Stimulated activated effector memory CD8-positive, alpha-beta T cell treated with anti-CD3 and anti-CD28 coated beads, Interleukin-12 subunit alpha, Interleukin-12 subunit beta, amount 100 ng/mL, for 72 hours (primary cell): ENCODE data around the gene RTN4R.

ENCODE experiments used
- ATAC-seq: fragments of 150-1000 bp; cut with Tn5 transposase; 2 replicates; pipeline ENCODE4 v1.10.0; 2021
- DNase-seq, 2 donors: peaks; one replicate each; pipeline ENCODE4 v3.0.0; 2021 to 2022; ENCODE audit warnings: low spot score in 2 of 2
- H3K27ac Mint-ChIP-seq: one replicate; pipeline ENCODE4 v1.8.0; 2022; ENCODE audit warnings: mild to moderate bottlenecking, mixed read lengths
- H3K36me3 Mint-ChIP-seq: one replicate; pipeline ENCODE4 v1.8.0; 2022; ENCODE audit warnings: mild to moderate bottlenecking, mixed read lengths
- H3K4me1 Mint-ChIP-seq: one replicate; pipeline ENCODE4 v1.8.0; 2022; ENCODE audit warnings: mixed read lengths
- H3K4me3 Mint-ChIP-seq: one replicate; pipeline ENCODE4 v1.8.0; 2022; ENCODE audit warnings: mild to moderate bottlenecking, mixed read lengths
- H3K9me3 Mint-ChIP-seq: one replicate; pipeline ENCODE4 v1.8.0; 2022; ENCODE audit warnings: mixed read lengths

The RTN4R gene

GRCh38 chr22:20229916-20230775 lies 38.0 kb downstream of the RTN4R start:
- H3K9me3 Mint-ChIP-seq, result no peaks in the 10 kb centered on the region
- no peak for ATAC-seq
- no peak overlapping the region for H3K27ac Mint-ChIP-seq
- peaks cover 1% of the 10 kb centered on the region for H3K4me1 Mint-ChIP-seq
- DNase-seq, result no peak
- no peaks in the 10 kb centered on the region for H3K36me3 Mint-ChIP-seq
- no peak overlapping the region for H3K4me3 Mint-ChIP-seq

GRCh38 chr22:20228939-20229272 lies 39.2 kb downstream of the RTN4R start:
- H3K4me3 Mint-ChIP-seq, result no peak overlapping the region
- DNase-seq (no peak), ATAC-seq (no peak)
- no peaks in the 10 kb centered on the region for H3K36me3 Mint-ChIP-seq
- no peak overlapping the region for H3K27ac Mint-ChIP-seq
- H3K9me3 Mint-ChIP-seq, result no peaks in the 10 kb centered on the region
- no peaks in the 10 kb centered on the region for H3K4me1 Mint-ChIP-seq

- H3K4me1 Mint-ChIP-seq, result no peaks in the 10 kb centered on the region
- no peak overlapping the region for H3K4me3 Mint-ChIP-seq
- ATAC-seq (no peak), DNase-seq (no peak)
- H3K36me3 Mint-ChIP-seq, result no peaks in the 10 kb centered on the region
- H3K27ac Mint-ChIP-seq, result no peak overlapping the region
- no peaks in the 10 kb centered on the region for H3K9me3 Mint-ChIP-seq
Observed at GRCh38 chr22:20228055-20228938, 39.8 kb downstream of the RTN4R start.

- H3K36me3 Mint-ChIP-seq, result no peaks in the 10 kb centered on the region
- no peaks in the 10 kb centered on the region for H3K9me3 Mint-ChIP-seq
- no peak for DNase-seq
- H3K4me1 Mint-ChIP-seq, result no peaks in the 10 kb centered on the region
- no peak overlapping the region for H3K27ac Mint-ChIP-seq
- no peak for ATAC-seq
- H3K4me3 Mint-ChIP-seq, result no peak overlapping the region
Observed at GRCh38 chr22:20227363-20227762, 40.8 kb downstream of the RTN4R start.

GRCh38 chr22:20226760-20227350 lies 41.3 kb downstream of the RTN4R start:
- no peak for DNase-seq
- H3K4me1 Mint-ChIP-seq, result no peaks in the 10 kb centered on the region
- no peak overlapping the region for H3K27ac Mint-ChIP-seq
- H3K4me3 Mint-ChIP-seq, result no peak overlapping the region
- H3K9me3 Mint-ChIP-seq, result no peaks in the 10 kb centered on the region
- no peaks in the 10 kb centered on the region for H3K36me3 Mint-ChIP-seq
- ATAC-seq, result no peak

- no peaks in the 10 kb centered on the region for H3K9me3 Mint-ChIP-seq
- ATAC-seq (no peak), DNase-seq (no peak)
- H3K4me1 Mint-ChIP-seq, result no peaks in the 10 kb centered on the region
- no peak overlapping the region for H3K4me3 Mint-ChIP-seq
- no peak overlapping the region for H3K27ac Mint-ChIP-seq
- no peaks in the 10 kb centered on the region for H3K36me3 Mint-ChIP-seq
Observed at GRCh38 chr22:20226077-20226716, 41.9 kb downstream of the RTN4R start.

- no peaks in the 10 kb centered on the region for H3K9me3 Mint-ChIP-seq
- no peak overlapping the region for H3K4me3 Mint-ChIP-seq
- H3K27ac Mint-ChIP-seq, result no peak overlapping the region
- no peaks in the 10 kb centered on the region for H3K36me3 Mint-ChIP-seq
- no peak for ATAC-seq
- DNase-seq, result no peak
- H3K4me1 Mint-ChIP-seq, result no peaks in the 10 kb centered on the region
Observed at GRCh38 chr22:20225693-20225966, 42.5 kb downstream of the RTN4R start.

- ATAC-seq, result no peak
- Mint-ChIP-seq H3K4me1 (no peaks in the 10 kb centered on the region), H3K9me3 (no peaks in the 10 kb centered on the region), H3K27ac (no peak overlapping the region), H3K36me3 (no peaks in the 10 kb centered on the region), H3K4me3 (no peak overlapping the region)
- DNase-seq, result no peak
Observed at GRCh38 chr22:20224917-20225692, 43.0 kb downstream of the RTN4R start.

- Mint-ChIP-seq H3K9me3 (no peaks in the 10 kb centered on the region), H3K27ac (no peak overlapping the region), H3K4me1 (no peaks in the 10 kb centered on the region), H3K4me3 (no peak overlapping the region), H3K36me3 (no peaks in the 10 kb centered on the region)
- ATAC-seq, result no peak
- DNase-seq, result no peak
Observed at GRCh38 chr22:20224256-20224626, 43.9 kb downstream of the RTN4R start.

- no peak for DNase-seq
- H3K4me3 Mint-ChIP-seq, result no peak overlapping the region
- peak overlapping the region; percentile 50 for H3K27ac Mint-ChIP-seq
- no peaks in the 10 kb centered on the region for H3K4me1 Mint-ChIP-seq
- ATAC-seq, result no peak
- no peaks in the 10 kb centered on the region for H3K9me3 Mint-ChIP-seq
- H3K36me3 Mint-ChIP-seq, result no peaks in the 10 kb centered on the region
Observed at GRCh38 chr22:20223421-20224255, 44.5 kb downstream of the RTN4R start.

GRCh38 chr22:20222764-20223420 lies 45.2 kb downstream of the RTN4R start:
- Mint-ChIP-seq H3K36me3 (no peaks in the 10 kb centered on the region), H3K27ac (peak overlapping the region; percentile 50), H3K4me1 (no peaks in the 10 kb centered on the region), H3K9me3 (no peaks in the 10 kb centered on the region), H3K4me3 (no peak overlapping the region)
- DNase-seq, result no peak
- ATAC-seq, result no peak

- Mint-ChIP-seq H3K27ac (no peak overlapping the region), H3K4me1 (no peaks in the 10 kb centered on the region)
- ATAC-seq, result no peak
Observed at GRCh38 chr22:20221421-20222340, 46.4 kb downstream of the RTN4R start.

GRCh38 chr22:20220629-20221026 lies 47.5 kb downstream of the RTN4R start:
- Mint-ChIP-seq H3K4me1 (no peaks in the 10 kb centered on the region), H3K36me3 (no peaks in the 10 kb centered on the region), H3K9me3 (no peaks in the 10 kb centered on the region), H3K27ac (no peak overlapping the region), H3K4me3 (no peak overlapping the region)
- ATAC-seq (no peak), DNase-seq (no peak)

More at GRCh38 chr22:20221421-20222340, 46.4 kb downstream of the RTN4R start:
- Mint-ChIP-seq H3K4me3 (no peak overlapping the region), H3K9me3 (no peaks in the 10 kb centered on the region), H3K36me3 (no peaks in the 10 kb centered on the region)
- no peak for DNase-seq
